ENCODE measurements around the gene BCL2L1.

Gene BCL2L1

GRCh38 chr20:31723319-31724078 lies 831 bp upstream of the BCL2L1 start:
- DNase-seq = peak; percentile 90

- DNase-seq = no peak
Measured at GRCh38 chr20:31723069-31723318, 326 bp upstream of the BCL2L1 start.

- DNase-seq = no peak
Measured at GRCh38 chr20:31721408-31722256, 1.0 kb downstream of the BCL2L1 start.

GRCh38 chr20:31720486-31721407 lies 1.9 kb downstream of the BCL2L1 start:
- no peak for DNase-seq

DNA sequence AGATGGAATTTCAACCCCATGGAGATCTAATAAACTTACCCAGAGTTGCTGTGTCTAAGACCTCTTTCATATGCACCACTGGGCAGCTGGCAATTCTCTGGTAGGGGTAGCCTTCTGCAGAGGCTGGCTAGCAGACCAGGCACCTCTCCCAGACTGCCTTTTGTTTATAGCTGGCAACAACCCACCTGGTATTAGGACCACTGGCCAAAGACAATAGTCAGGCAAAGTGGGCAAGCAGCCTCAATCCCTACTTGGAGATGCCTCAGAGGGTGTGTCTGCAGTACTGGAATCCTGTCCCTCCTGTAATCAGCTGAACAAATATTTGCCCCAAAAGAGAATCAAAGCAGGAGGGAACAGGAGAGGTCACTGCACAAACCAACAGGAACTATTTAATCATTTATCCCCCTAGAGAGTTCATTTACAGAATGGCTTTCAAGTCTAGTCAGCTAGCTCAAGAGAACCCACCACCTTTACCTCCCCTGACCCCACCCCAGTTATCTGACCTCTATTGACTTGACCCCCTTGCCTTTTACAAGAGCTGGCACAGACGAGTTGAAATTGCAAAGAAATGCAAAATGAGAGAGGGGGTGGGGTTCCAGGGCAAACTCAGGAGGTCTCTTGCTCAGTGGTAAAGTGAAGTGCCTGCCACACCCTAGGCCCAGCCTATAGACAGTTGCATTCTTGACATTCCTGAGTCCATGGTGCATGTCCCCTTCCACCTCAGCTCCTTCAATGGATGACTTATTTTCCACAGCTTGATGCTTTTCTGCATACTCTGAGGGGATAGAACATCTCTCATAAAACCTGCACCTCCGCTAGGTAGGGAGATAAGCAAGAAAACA lies 2.8 kb downstream of the BCL2L1 start:
- DNase-seq = no peak

DNA sequence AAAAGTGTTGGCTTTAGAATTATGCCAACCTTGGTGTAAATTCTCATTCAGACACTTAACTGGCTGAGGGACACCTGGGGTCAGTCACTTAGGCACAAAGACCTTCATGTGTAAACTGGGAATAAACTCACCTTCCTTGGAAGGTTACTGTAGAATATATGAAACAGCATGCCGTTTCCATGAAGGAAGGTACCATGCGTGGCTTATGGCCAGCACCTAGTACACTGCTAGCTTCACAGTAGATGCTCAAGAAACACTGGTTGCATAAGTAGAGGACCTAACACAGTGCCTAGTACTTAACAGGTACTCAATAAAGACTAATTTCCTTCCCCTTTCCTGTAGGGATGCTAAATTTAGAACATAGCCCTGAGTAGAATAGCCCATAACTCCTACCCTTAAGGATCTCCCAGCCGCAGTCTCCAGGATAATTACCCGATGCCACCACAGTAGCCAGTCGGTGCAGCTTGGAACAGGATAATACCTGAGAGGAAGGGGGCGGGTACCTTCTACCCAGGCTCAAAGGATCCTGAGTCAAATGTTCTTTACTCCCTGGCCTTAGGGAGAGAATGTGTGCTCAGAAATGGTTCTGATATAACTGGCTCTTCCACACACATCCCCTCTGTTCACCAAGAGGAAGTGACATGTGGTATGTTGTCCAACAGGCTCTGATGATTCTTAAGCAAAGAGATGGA lies 3.6 kb downstream of the BCL2L1 start:
- no peak for DNase-seq

- DNase-seq = no peak
Measured at GRCh38 chr20:31717478-31718201, 5.0 kb downstream of the BCL2L1 start.

GRCh38 chr20:31716818-31717477 lies 5.7 kb downstream of the BCL2L1 start:
- DNase-seq = no peak

- no peak for DNase-seq
Measured at GRCh38 chr20:31716351-31716750, 6.3 kb downstream of the BCL2L1 start.

- no peak for DNase-seq
Measured at GRCh38 chr20:31715766-31716165, 6.9 kb downstream of the BCL2L1 start.

DNA sequence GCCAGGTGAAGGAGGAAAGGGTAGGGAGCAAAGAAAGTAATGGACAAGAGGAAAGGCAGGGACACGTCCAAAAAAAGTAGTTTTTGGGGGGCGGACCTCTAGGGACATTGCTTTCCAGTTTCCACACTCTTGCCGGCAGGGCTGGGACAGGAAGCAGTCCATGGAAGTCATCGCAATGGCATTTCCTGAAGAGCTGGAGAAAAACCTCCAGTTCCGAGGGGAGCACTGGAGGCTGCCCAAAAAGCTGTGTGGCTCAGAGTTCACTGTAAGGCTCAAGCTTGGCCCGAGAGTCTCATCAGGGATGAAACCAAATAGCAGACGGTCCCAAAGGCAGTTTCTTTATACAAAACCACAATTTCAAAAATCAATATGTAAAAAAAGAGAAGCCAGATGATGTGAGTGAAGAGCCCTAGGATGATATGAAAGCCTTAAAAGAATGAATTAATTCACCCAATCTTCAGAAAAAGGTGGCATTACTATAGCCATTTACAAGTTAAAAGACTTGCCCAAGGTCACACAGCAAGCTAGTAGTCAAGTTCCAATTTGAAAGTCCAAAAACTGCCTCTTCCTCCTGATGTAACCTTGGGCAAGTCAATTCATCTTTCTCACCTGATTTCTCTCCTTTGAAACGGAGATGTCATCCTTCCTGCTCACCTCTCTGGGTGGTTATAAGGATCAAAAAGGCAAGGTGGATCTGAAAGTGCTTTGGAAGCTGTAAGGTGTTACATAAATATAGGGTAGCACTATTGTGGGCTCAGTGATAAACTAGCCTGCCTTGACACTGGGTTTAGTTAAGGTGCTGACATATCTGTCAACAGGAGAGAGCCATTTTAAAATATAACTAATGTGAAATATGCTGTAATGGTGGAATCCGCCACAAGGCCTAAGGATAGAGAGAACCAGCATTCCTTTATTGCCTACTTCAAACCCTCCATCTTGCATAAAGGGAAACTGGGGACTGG lies 9.1 kb downstream of the BCL2L1 start:
- DNase-seq = no peak

- DNase-seq = no peak
Measured at GRCh38 chr20:31712564-31713311, 9.9 kb downstream of the BCL2L1 start.

DNA sequence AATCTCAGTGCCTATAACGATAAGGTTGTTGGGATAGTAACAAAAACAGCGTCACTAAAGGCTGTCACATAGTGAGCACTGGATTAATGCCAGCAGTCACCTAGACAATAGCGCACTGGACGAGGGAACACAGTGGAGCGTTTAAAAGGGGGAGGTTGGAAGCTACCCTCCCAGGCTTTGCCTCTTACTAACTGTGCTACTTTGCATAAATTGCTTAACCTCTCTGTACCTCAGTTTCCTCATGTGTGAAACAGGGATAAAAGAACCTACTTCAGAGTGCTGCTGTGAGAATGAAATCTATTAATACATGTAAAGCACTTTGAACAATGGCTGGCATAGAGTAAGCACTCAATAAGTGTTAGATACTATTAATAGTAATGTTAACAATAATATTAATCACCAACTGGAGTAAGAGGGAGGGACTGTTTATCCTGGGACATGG lies 10.5 kb downstream of the BCL2L1 start:
- DNase-seq = no peak

DNA sequence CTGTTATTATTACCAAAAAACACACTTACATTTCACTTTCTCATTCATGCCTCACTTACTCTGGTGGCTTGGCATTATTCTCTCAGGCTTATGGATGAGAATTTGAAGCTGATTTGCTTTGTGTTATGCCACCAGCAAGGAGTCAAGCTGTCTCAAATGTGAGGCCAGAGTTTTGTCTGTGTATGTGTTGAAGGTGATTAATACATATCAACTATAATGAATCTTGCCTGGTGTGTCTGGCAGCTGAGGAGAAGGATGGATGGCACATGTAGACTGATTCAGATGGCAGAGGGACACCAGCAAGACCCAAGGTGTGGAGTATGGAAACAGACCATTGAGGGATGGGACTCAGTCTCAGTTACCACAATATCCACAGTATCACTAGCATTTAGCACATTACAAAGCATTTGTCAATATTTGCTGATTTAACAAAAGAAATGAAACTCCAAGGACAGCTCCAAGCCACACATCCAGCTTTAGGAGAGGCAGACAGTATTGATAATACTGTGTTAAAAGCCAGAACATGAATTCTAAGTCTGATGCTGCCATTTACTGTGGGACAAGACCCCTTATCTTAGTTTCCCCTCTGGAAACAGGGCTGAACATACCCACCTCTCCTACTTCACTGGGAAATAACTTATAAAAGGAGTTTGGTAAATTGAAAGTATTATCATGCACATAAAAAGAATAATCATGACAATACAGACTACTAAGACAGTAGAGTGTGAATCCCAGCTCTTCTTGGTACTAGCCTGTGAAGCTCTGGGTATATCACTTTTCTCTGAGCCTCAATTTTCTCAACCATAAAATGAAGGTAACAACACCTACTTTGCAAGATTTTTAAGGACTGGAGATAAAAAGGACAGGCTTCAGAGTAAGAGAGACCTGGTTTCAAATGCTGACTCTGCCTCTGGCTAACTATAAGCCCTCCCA lies 11.2 kb downstream of the BCL2L1 start:
- no peak for DNase-seq

GRCh38 chr20:31710423-31711108 lies 12.1 kb downstream of the BCL2L1 start:
- DNase-seq = no peak

DNA sequence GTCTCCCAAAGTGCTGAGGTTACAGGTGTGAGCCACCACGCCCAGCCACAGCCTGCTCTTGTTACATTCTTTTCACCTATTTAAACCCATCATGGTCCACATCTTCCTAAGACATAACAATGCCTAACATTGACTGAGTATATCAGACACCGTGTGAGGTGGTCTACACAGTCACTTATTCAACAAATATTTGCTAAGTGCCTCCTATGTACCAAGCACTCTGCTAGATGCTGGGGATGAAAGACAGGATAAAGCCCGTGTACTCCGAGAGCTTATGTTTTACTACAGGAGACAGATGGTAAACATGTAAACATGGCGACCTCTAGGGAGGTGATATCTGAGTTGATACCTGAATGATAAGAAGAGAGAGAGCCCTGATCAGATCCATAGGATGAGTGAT lies 12.7 kb downstream of the BCL2L1 start:
- no peak for DNase-seq

All from amniotic stem cell (primary cell).